DOHH2 (cell line): ENCODE results near the gene C2orf66.
A peak's percentile ranks its signal among the peaks of the same experiment; 100 is the strongest.

Experiments
- H3F3A ChIP-seq: fragments of 200-600 bp; sonication (generic), shearing (Covaris generic); 2 replicates; pipeline ENCODE4 v1.6.0; 2016; ENCODE audit warnings: antibody characterized with exemption, mild to moderate bottlenecking; ENCODE audit not compliant: control insufficient read depth, insufficient read depth
- H3K27ac ChIP-seq: fragments of 200-600 bp; sonication (generic); 2 replicates; pipeline ENCODE4 v1.5.1; 2014; ENCODE audit warnings: low read depth, mild to moderate bottlenecking, low read length, moderate library complexity
- H3K27me3 ChIP-seq: fragments of 200-600 bp; sonication (generic); 2 replicates; pipeline ENCODE4 v1.6.1; 2014; ENCODE audit warnings: mild to moderate bottlenecking, low read length, mixed read lengths; ENCODE audit not compliant: control insufficient read depth
- H3K36me3 ChIP-seq: fragments of 200-600 bp; sonication (generic); 2 replicates; pipeline ENCODE4 v1.6.1; 2014; ENCODE audit warnings: mild to moderate bottlenecking, low read length, moderate library complexity, mixed read lengths; ENCODE audit not compliant: control insufficient read depth
- H3K4me1 ChIP-seq: fragments of 200-600 bp; sonication (generic); 2 replicates; pipeline ENCODE4 v1.6.1; 2014; ENCODE audit warnings: mild to moderate bottlenecking, low read length, mixed read lengths; ENCODE audit not compliant: control insufficient read depth
- H3K4me2 ChIP-seq: fragments of 200-600 bp; sonication (generic); 2 replicates; pipeline ENCODE4 v1.6.0; 2014; ENCODE audit warnings: mild to moderate bottlenecking, low read length, moderate library complexity
- H3K4me3 ChIP-seq: fragments of 200-600 bp; sonication (generic); 2 replicates; pipeline ENCODE4 v1.5.1; 2014; ENCODE audit warnings: mild to moderate bottlenecking, low read length, mixed read lengths
- H3K79me2 ChIP-seq: fragments of 200-600 bp; sonication (generic); 2 replicates; pipeline ENCODE4 v1.6.1; 2014; ENCODE audit warnings: mild to moderate bottlenecking, low read length, mixed read lengths; ENCODE audit not compliant: control insufficient read depth
- H3K9me2 ChIP-seq: fragments of 200-600 bp; sonication (generic); replicated peaks from 2 replicates; pipeline ENCODE4 v1.6.1; 2014; ENCODE audit warnings: mild to moderate bottlenecking, low read length, mixed read lengths; ENCODE audit not compliant: control insufficient read depth
- H3K9me3 ChIP-seq: fragments of 200-600 bp; sonication (generic); 2 replicates; pipeline ENCODE4 v1.6.1; 2014; ENCODE audit warnings: antibody characterized with exemption, low read length, mixed read lengths; ENCODE audit not compliant: control insufficient read depth, insufficient read depth
- H4K20me1 ChIP-seq: fragments of 200-600 bp; sonication (generic); 2 replicates; pipeline ENCODE4 v1.6.0; 2014; ENCODE audit warnings: low read depth, mild to moderate bottlenecking, antibody characterized with exemption, low read length, moderate library complexity; ENCODE audit not compliant: control insufficient read depth, insufficient read depth
- CTCF ChIP-seq: fragments of 200-600 bp; sonication (generic); IDR thresholded peaks from one replicate; pipeline ENCODE4 v1.5.1; 2014; ENCODE audit warnings: antibody characterized with exemption, mild to moderate bottlenecking, low read depth, low read length; ENCODE audit not compliant: poor library complexity, severe bottlenecking
- EZH2phosphoT487 ChIP-seq: fragments of 200-600 bp; sonication (generic); IDR thresholded peaks from 2 replicates; pipeline ENCODE4 v1.6.1; 2017; ENCODE audit warnings: borderline replicate concordance, mild to moderate bottlenecking, antibody characterized with exemption, low read length, moderate library complexity, mixed read lengths

Gene C2orf66

GRCh38 chr2:196802401-196802800 lies 6.8 kb downstream of the C2orf66 start:
- no peaks in the 10 kb centered on the region for H3F3A ChIP-seq
- H3K79me2 ChIP-seq: peaks cover 19% of the 10 kb centered on the region
- TF ChIP-seq CTCF: no peak
- no peak for TF ChIP-seq EZH2phosphoT487
- peaks cover 10% of the 10 kb centered on the region for H3K4me1 ChIP-seq
- H3K4me3 ChIP-seq: no peak overlapping the region
- no peak overlapping the region for H3K4me2 ChIP-seq
- H3K36me3 ChIP-seq: peaks cover 5% of the 10 kb centered on the region
- no peaks in the 10 kb centered on the region for H4K20me1 ChIP-seq
- no peaks in the 10 kb centered on the region for H3K9me3 ChIP-seq
- H3K27me3 ChIP-seq: no peaks in the 10 kb centered on the region
- H3K9me2 ChIP-seq: no peaks in the 10 kb centered on the region
- no peak overlapping the region for H3K27ac ChIP-seq

- Histone ChIP-seq H3K27ac (no peak overlapping the region), H3K4me1 (peaks cover 10% of the 10 kb centered on the region), H3K36me3 (peaks cover 11% of the 10 kb centered on the region), H3K79me2 (peaks cover 24% of the 10 kb centered on the region), H3K9me3 (no peaks in the 10 kb centered on the region), H3K4me2 (no peak overlapping the region), H3K4me3 (no peak overlapping the region), H3F3A (no peaks in the 10 kb centered on the region), H3K27me3 (no peaks in the 10 kb centered on the region), H3K9me2 (no peaks in the 10 kb centered on the region), H4K20me1 (no peaks in the 10 kb centered on the region)
- TF ChIP-seq EZH2phosphoT487: no peak
- TF ChIP-seq CTCF: no peak
These were observed 7.4 kb downstream of the C2orf66 start for GRCh38 chr2:196801674-196802261.

GRCh38 chr2:196798980-196799379 lies 10.2 kb downstream of the C2orf66 start:
- peaks cover 29% of the 10 kb centered on the region for H3K36me3 ChIP-seq
- H3K4me2 ChIP-seq: peak overlapping the region; percentile 60
- no peaks in the 10 kb centered on the region for H3K27me3 ChIP-seq
- no peaks in the 10 kb centered on the region for H3K9me3 ChIP-seq
- H3K9me2 ChIP-seq: no peaks in the 10 kb centered on the region
- peaks cover 24% of the 10 kb centered on the region for H3K79me2 ChIP-seq
- H3K27ac ChIP-seq: peak overlapping the region; percentile 8; the same call in 1 of the 2 replicates
- TF ChIP-seq CTCF (no peak), EZH2phosphoT487 (no peak)
- no peaks in the 10 kb centered on the region for H4K20me1 ChIP-seq
- H3K4me1 ChIP-seq: peaks cover 10% of the 10 kb centered on the region
- H3K4me3 ChIP-seq: peak overlapping the region; percentile 75
- no peaks in the 10 kb centered on the region for H3F3A ChIP-seq
